HUDEP-2 (cell line): ENCODE data around the gene EPS15.
"Not testable (repeated sequence)": the region's sequence is repeated elsewhere in the genome, so short reads cannot be mapped to it uniquely, and the experiment has no call there.

ENCODE experiments used
- DNase-seq, 76 experiments: peaks; one replicate each; lab custom pipeline; 2025; ENCODE audit not compliant: unreplicated experiment in 76 of 76; lab: John Stamatoyannopoulos, UW

EPS15 gene

GRCh38 chr1:51549016-51549619 is 30.1 kb upstream of the EPS15 start:
- DNase-seq: no peak

DNA sequence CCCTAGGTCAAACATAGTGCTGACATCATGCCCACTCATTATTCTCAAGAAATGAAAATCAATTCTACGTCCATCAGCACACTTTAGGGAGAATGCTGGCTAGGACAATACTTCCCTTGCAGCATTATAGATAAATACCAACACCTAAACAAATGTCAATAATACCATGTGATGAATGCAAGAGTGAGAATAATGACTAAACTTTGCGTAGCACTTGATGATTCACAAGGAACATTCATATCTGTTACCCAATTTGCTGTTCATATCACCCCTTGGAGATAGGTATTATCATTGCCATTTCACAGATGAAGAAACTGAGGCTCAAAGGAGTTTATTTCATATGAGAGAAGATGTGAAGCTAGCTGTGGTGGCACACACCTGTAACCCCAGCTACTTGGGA is 24.8 kb upstream of the EPS15 start:
- no peak for DNase-seq

- DNase-seq: no peak
Measured at GRCh38 chr1:51542158-51542953, 23.3 kb upstream of the EPS15 start.

DNA sequence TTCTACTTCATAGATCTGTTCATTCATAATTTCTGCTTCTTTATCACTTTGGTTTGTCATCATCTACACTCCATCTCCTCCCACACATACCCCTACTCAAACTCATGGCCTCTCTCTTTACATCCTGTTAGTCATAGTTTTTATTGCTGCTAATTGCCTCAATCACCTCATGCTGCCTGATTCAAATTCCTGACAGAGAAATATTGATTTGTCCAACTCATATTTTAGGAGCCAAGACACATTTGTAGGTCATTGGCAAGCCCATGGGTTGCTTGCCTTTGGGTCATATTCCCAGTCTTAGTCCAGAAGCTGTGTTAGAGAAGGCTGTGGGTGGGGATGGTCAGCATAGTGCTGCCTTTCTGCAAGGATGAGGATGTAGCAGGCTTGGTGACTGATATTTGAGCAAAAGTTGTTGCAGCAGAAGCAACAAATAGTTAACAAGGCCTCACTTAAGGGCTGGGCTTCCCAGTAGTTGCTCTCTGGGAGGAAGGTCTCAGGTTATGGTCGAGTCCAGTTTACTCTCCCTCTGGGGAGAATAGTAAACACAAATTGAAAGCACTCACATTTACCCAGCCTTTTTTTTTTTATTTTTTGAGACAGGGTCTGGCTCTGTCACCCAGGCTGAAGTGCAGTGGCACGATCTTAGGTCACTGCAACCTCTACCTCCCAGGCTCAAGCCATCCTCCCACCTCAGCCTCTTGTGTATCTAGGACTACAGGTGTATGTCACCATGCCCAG is 22.4 kb upstream of the EPS15 start:
- DNase-seq: peak in 1 of 76 experiments; percentile 13

GRCh38 chr1:51537568-51537967 is 18.5 kb upstream of the EPS15 start:
- DNase-seq: no peak

DNA sequence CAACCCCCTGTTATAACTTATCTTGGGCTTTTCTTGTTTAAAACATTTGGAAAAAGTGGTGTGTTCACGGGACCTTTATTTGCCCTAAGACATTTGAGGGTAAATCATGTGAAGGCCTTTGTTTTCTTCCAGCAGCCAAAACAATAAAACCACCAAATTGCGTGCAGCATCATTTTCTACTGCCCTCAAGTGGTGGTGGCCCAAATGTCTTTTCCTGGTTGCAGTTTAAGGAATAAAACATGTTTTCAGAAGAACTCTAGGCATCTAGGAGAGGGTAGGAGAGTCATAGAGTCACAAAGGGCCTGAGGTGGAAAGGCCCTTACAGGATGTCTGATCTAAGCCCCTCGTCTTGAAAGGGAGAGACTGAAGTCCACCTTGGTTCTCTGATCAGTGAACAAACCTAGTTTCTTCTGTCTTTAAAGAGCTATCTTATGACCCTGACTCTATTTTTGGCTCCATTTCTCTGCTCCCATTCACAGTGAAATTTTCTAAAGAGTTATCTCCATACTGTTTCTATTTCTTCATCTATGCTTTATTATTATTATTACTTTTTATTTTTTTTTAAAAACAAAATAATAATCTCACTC is 16.0 kb upstream of the EPS15 start:
- peak in 53 of 76 experiments; percentile 2 to 67 (median 34) for DNase-seq

DNA sequence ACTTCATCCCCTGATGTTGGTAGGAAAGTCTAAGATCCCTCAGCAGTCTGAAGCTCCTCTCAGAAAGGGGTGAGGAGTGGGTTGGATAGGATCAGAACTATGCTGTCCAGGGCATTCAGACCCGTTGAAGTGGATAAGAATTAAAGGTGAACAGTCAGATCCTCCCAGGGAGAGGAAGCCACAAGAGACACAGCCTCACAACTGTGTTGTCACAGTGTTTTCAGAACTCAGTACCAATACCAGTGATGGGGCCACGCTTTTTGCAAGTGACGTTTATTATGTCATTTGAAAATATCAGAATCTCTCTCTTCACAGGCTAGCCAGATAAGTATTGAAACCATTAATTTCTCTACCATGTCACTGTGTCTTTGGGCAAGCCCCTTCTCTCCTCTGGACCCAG is 15.4 kb upstream of the EPS15 start:
- DNase-seq: peak in 1 of 76 experiments; percentile 9

DNA sequence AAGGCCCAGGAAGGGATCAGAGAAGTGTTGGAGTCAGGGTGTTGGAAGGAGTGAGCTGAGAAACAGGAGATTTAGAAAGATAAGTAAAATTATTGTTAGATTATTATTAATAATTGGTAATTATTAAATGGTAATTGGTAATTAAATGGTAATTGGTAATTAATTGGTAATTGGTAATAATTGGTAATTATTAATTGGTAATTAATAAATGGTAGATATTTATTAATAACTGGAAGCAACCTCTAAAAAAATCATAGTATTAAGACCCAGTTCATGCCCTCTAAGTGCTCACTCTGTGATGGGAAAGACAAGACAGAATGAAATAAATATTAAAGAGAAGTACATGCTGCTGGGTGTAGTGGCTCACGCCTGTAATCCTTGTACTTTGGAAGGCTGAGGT is 13.8 kb upstream of the EPS15 start:
- no peak for DNase-seq

GRCh38 chr1:51530447-51530846 is 11.4 kb upstream of the EPS15 start:
- DNase-seq: not testable (repeated sequence)

- no peak for DNase-seq
Measured at GRCh38 chr1:51527144-51527543, 8.1 kb upstream of the EPS15 start.

DNA sequence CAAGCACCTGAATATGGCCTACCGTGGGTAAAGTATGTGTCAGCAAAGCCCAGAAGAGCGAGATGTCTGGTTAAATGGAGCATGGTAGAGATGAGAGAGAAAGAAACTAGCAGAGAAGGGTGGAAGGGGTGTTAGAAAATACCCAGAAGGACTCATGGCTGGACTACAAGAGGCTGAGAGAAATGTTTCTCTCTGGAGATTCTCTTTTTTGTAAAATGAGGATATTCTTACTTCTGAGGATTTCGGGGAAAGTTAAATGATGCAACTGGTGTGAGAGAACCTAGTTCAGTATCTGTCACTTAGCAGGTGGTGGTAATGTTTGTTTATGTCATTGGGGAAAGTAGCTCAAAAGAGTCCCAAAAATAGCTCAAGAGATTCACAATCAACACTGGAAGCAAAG is 7.2 kb upstream of the EPS15 start:
- DNase-seq: no peak

- no peak for DNase-seq
Measured at GRCh38 chr1:51525295-51525694, 6.2 kb upstream of the EPS15 start.

DNA sequence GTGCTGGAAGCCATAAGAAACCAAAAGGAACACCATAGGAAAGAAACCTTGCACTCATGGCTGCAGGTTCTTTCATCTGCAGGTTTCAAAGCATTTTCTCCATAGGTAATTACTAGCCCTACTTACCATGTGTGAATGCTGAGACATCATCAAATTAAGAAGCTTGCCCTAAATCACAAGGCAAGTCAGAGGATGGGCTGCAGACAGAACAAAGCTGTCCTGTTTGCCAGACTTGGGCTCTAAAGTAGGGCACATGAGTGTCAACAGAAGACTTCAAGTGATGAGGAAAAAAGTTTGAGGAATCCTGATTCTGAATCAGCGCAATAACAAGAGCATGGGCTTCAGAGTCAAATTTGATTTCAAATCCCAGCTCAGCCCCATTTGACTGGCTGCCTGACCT is 5.8 kb upstream of the EPS15 start:
- DNase-seq: no peak

DNA sequence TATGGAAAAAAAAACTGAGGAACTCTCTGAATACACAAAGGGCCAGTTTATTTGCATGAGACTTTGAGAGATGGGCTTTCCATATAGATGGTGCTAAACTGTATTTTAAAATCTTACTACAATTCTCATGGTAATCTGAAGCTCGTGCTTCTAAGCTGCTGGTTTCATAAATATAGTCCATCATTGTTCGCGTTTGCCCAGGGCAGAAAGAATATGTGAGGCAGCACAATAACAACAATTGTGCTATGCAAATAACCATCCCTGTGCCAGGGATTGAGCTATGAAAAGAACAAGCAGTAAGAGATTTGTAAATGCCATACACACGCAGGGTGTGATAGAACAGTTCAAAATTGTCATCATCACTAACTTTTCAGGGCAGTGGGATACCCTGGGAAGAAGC is 4.9 kb upstream of the EPS15 start:
- DNase-seq: no peak

DNA sequence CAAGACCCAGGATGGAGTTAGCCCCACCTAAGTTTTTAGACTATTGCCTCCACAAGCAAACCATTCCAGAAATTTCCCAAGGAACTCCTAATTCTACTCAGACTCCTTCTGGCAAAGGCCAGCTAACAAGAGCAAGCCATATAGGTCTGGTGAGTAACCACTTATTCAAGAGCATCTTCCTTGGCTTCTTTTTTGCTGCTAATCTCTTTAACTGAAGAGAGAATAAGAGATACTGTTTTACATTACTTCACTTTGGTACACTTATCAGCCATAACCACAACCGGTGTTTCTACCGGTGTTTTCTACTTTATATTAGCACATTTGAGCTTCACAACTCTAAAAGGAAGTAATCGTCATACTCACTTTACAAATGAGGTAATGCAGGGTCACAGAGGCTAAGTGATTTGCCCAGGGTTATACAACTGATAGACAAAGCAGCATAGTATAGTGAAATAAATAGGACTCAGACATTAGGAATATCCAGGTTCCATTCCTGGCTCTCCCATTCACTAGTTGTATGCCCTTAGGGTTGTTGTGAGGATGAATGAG is 1.7 kb upstream of the EPS15 start:
- peak in 17 of 76 experiments; percentile 27 to 81 (median 58) for DNase-seq

DNA sequence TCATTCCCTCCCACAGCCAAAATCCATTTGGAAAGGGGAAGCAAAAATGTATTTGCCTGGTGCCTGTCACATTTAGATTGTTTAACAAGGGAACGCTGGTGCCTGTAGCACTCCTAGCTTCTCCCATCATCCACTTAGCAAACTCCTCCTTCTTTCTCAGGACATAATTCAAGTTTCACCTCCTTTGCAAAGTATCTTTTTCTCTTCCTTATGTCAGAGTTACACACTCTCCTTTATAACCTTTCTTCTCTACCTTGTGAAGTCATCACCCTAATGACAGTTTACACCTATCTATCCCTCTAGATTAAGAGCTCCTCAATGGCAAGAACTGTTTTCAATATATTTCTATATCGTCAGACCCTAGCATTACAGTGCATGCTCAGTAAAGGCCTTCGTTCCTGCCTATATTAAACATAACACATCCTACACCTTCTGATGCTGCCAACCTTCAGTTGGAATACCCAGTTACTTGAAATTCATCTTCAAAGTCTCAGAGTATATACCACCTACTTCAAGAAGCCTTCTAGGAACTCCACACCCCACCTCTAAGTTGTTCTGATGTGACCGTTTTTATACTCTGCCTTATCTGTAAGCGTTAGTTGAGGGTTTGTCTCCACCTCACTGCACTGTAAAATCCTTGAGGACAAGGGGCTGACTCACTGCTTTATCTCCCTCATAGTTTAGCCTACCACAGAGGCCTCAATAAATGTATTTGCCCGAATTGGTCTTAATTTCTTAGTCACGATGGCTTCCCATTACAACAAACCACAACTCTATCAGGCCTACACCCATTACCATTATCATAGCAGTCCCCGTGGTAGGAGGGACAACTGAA is 1.0 kb upstream of the EPS15 start:
- peak in 73 of 76 experiments; percentile 15 to 97 (median 83) for DNase-seq

GRCh38 chr1:51518586-51519047 is 449 bp downstream of the EPS15 start:
- DNase-seq: peak in 4 of 76 experiments; percentile 33 to 50 (median 44)

- DNase-seq: peak in 73 of 76 experiments; percentile 17 to 90 (median 67)
Measured at GRCh38 chr1:51518033-51518585, 957 bp downstream of the EPS15 start.

- DNase-seq: peak in 6 of 76 experiments; percentile 7 to 30 (median 16)
Measured at GRCh38 chr1:51517361-51518032, 1.6 kb downstream of the EPS15 start.
